ENCODE results near the gene SLC1A7. TPM values are rescaled to one million over a fixed set of nuclear protein-coding genes. Genes with fewer than 3 reads are reported as not detected.

Gene SLC1A7
- total RNA-seq, 1 donor from 2014 or later = not detected

DNA sequence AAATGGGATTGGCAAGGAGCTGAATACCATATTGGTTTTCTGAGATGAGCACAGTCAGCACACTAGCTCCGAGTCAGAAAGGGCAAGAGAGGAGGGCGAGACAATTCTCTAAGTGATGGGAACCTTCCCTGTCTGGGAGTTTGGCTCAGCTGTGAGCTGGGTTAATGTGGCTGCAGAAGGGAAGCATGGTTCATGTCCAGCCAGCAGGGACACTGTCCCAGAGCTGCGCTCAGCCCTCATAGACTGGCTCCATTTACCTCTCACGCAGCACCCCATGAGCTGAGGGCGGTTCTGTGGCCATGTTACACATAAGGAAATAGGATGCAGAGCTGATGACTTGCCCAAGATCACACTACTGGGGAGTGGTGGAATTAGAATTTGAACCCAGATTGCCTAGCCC, 38.5 kb upstream of the SLC1A7 start:
- H3K9ac ChIP-seq (ENCODE audit: low read depth in 1 of 3, low read length in 3 of 3) = no peak overlapping the region

DNA sequence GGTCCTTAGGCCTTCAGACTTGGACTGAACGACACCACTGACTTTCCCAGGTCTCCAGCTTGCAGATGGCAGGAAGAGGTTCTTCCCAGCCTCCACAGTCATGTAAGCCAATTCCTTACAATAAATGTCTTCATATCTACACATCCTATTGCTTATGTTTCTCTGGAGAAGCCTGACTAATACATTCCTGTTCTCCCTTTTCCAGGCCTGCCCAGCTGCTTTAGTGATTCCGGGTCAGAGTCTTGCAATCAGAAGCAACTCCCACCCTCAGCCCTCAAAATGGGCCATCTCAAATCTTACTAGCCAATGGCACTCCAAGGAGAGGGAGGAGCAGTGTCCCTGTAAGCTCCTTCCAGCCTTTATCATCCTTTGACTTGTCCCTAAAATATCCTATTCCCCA, 37.8 kb upstream of the SLC1A7 start:
- no peaks in the 10 kb centered on the region for H3K36me3 ChIP-seq (ENCODE audit: control insufficient read depth in 3 of 3, insufficient read depth in 3 of 3, low read length in 3 of 3)
- H3K4me3 ChIP-seq (ENCODE audit: low read length in 3 of 3) = no peak overlapping the region
- no peaks in the 10 kb centered on the region for H3K9me3 ChIP-seq (ENCODE audit: control insufficient read depth in 3 of 3, low read length in 3 of 3)
- no peaks in the 10 kb centered on the region for H3K27me3 ChIP-seq (ENCODE audit: control insufficient read depth in 3 of 3, insufficient read depth in 3 of 3, low read length in 3 of 3)
- H3K4me1 ChIP-seq (ENCODE audit: control insufficient read depth in 3 of 3, insufficient read depth in 3 of 3, low read length in 3 of 3) = peaks cover 0 to 8% (median 3%) of the 10 kb centered on the region in 3 donors
- H3K9ac ChIP-seq (ENCODE audit: low read depth in 1 of 3, low read length in 3 of 3) = no peak overlapping the region
- H3K27ac ChIP-seq (ENCODE audit: low read depth, low read length) = no peak overlapping the region

More for the DNA sequence above, 38.5 kb upstream of the SLC1A7 start:
- H3K4me3 ChIP-seq (ENCODE audit: low read length in 3 of 3) = no peak overlapping the region
- no peaks in the 10 kb centered on the region for H3K36me3 ChIP-seq (ENCODE audit: control insufficient read depth in 3 of 3, insufficient read depth in 3 of 3, low read length in 3 of 3)
- H3K4me1 ChIP-seq (ENCODE audit: control insufficient read depth in 3 of 3, insufficient read depth in 3 of 3, low read length in 3 of 3) = peaks cover 0 to 3% (median 3%) of the 10 kb centered on the region in 3 donors
- H3K27me3 ChIP-seq (ENCODE audit: control insufficient read depth in 3 of 3, insufficient read depth in 3 of 3, low read length in 3 of 3) = no peaks in the 10 kb centered on the region
- H3K9me3 ChIP-seq (ENCODE audit: control insufficient read depth in 3 of 3, low read length in 3 of 3) = no peaks in the 10 kb centered on the region
- no peak overlapping the region for H3K27ac ChIP-seq (ENCODE audit: low read depth, low read length)

DNA sequence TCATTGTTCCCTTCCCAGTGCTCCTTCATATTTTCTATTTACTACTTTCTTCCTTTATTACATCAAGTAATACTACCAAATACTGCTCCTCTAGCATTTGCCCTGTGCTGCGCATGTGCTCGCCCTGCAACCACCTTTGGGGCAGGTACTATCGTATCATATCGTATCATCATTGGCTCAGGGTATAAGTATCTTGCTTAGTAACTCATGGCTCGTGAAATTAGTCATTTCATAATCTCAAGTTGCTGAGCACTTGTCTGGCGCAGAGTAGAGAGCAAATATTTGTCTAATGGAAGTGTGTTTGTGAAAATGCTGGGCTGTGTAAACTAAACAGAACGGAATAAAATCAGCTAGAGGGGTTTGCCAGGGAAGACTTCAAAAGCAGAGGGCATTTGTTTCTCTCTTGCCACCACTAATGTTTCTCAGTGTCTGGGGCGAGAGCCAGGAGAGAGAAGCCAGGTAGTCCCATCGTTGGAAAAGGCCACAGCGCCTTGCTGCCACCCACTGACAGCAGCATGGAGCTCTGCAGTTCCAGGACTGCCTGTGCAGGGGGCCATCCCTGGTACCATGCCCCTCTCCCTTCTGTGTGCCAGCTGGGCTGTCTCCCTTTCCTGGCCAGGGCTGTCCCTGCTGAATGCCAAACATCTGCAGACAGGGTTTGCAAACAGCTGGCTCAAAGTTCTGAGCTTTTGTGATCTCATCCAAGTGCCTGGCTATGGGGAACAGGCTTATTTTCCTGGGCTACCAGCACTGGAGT, 34.2 kb upstream of the SLC1A7 start:
- H3K9ac ChIP-seq (ENCODE audit: low read depth in 1 of 3, low read length in 3 of 3) = no peak overlapping the region
- H3K27ac ChIP-seq (ENCODE audit: low read depth, low read length) = no peak overlapping the region
- no peaks in the 10 kb centered on the region for H3K9me3 ChIP-seq (ENCODE audit: control insufficient read depth in 3 of 3, low read length in 3 of 3)
- H3K27me3 ChIP-seq (ENCODE audit: control insufficient read depth in 3 of 3, insufficient read depth in 3 of 3, low read length in 3 of 3) = peaks cover 0 to 3% (median 0%) of the 10 kb centered on the region in 3 donors
- H3K4me1 ChIP-seq (ENCODE audit: control insufficient read depth in 3 of 3, insufficient read depth in 3 of 3, low read length in 3 of 3) = peaks cover 0 to 4% (median 0%) of the 10 kb centered on the region in 3 donors
- H3K36me3 ChIP-seq (ENCODE audit: control insufficient read depth in 3 of 3, insufficient read depth in 3 of 3, low read length in 3 of 3) = no peaks in the 10 kb centered on the region
- H3K4me3 ChIP-seq (ENCODE audit: low read length in 3 of 3) = no peak overlapping the region

DNA sequence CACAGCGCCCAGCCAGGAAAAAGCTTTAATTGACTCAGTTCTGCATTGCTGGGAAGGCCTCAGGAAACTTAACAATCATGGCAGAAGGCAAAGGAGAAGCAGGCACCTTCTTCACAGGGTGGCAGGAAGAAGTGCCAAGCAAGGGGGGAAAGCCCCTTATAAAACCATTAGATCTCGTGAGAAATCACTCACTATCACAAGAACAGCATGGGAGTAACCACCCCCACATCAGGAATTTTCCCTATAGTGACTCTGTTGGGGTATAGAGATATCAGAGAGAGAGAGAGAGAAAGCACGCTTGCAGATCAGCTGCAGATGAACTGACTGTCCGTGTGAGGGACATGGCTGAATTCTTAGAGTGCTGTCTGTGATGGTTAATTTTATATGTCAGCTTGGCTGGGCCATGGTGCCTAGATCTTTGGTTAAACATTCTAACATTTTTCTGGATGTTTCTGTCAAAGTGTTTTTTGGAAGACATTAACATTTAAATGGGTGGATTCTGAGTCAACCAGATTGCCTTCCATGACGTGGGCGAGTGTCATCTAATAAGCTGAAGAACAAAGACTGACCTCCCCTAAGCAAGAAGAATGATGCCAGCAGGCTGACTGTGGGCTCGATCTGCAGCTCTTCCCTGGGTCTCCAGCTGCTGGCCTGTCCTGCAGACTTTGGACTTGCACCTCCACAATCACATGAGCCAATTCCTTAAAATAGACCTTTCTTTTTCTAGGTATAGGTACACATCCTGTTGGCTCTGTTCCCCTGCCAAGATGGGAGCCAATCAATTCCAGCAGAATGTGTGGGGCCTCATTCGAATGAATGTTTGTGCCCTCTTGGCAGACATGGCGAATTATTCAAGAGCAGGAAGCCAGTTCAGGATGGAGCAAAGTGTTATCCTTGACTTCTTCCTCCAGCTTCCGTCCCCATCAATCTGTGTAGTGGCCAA, 32.8 kb upstream of the SLC1A7 start:
- H3K27ac ChIP-seq (ENCODE audit: low read depth, low read length) = no peak overlapping the region
- H3K4me1 ChIP-seq (ENCODE audit: control insufficient read depth in 3 of 3, insufficient read depth in 3 of 3, low read length in 3 of 3) = peaks cover 0 to 4% (median 0%) of the 10 kb centered on the region in 3 donors
- no peaks in the 10 kb centered on the region for H3K36me3 ChIP-seq (ENCODE audit: control insufficient read depth in 3 of 3, insufficient read depth in 3 of 3, low read length in 3 of 3)
- no peak overlapping the region for H3K9ac ChIP-seq (ENCODE audit: low read depth in 1 of 3, low read length in 3 of 3)
- no peak overlapping the region for H3K4me3 ChIP-seq (ENCODE audit: low read length in 3 of 3)
- peaks cover 0 to 3% (median 0%) of the 10 kb centered on the region in 3 donors for H3K27me3 ChIP-seq (ENCODE audit: control insufficient read depth in 3 of 3, insufficient read depth in 3 of 3, low read length in 3 of 3)
- no peaks in the 10 kb centered on the region for H3K9me3 ChIP-seq (ENCODE audit: control insufficient read depth in 3 of 3, low read length in 3 of 3)

DNA sequence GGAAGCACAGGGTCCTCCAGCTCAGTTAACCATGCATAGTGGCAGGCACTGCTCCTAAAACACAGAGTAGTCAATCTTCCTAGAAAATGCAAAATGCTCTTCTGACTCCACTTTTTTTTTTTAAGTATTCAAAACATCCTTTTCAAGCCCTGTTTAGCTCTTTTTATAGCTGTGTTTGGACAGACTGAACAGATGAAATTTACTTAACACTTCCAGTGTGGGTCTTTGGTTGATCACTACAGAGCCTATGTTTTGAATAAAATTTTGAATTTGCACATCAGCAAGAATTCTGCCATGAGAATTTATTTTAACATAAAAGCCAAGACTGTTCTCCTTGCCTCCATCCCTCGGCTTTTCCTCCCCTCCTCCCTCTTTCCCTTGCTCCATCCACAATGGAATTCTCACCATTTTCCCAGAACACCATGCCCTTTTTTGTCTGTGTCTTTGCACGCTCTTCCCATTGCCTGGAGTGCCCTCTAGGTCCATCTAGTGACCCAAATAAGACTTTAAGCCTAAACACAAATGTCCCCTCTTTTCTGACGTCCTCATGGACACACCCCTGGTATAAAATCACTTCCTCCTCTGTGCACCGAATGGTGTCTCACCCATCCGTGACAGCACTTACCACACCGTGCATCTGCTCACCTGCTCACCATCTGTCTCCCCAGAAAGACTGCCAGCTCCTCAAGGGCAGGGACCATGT, 30.1 kb upstream of the SLC1A7 start:
- H3K4me3 ChIP-seq (ENCODE audit: low read length in 3 of 3) = no peak overlapping the region
- H3K9me3 ChIP-seq (ENCODE audit: control insufficient read depth in 3 of 3, low read length in 3 of 3) = no peaks in the 10 kb centered on the region
- no peak overlapping the region for H3K27ac ChIP-seq (ENCODE audit: low read depth, low read length)
- peaks cover 0 to 3% (median 0%) of the 10 kb centered on the region in 3 donors for H3K27me3 ChIP-seq (ENCODE audit: control insufficient read depth in 3 of 3, insufficient read depth in 3 of 3, low read length in 3 of 3)
- no peak overlapping the region for H3K9ac ChIP-seq (ENCODE audit: low read depth in 1 of 3, low read length in 3 of 3)
- no peaks in the 10 kb centered on the region for H3K36me3 ChIP-seq (ENCODE audit: control insufficient read depth in 3 of 3, insufficient read depth in 3 of 3, low read length in 3 of 3)
- H3K4me1 ChIP-seq (ENCODE audit: control insufficient read depth in 3 of 3, insufficient read depth in 3 of 3, low read length in 3 of 3) = peaks cover 0 to 4% (median 0%) of the 10 kb centered on the region in 3 donors

DNA sequence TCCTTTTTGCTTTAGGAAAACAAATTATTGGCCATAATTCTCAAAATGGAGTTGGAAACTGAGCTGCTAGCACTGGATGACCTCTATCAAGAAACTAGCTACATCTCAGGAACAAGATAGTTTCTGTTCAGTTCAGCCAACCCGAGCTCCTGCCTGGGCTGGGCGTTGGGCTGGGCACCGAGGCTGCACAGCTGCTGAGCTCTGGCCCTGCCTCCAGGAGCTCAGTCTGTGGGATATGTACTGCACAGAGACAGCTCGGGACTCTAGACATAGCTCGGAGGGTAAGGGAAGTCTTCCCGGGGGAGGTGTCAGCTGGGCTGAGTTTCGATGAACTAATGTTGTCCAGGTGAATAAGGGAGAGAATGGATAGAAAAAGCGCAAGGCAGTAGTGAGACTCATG, 24.5 kb upstream of the SLC1A7 start:
- H3K36me3 ChIP-seq (ENCODE audit: control insufficient read depth in 3 of 3, insufficient read depth in 3 of 3, low read length in 3 of 3) = no peaks in the 10 kb centered on the region
- H3K27ac ChIP-seq (ENCODE audit: low read depth, low read length) = no peak overlapping the region
- peaks cover 0 to 4% (median 0%) of the 10 kb centered on the region in 3 donors for H3K4me1 ChIP-seq (ENCODE audit: control insufficient read depth in 3 of 3, insufficient read depth in 3 of 3, low read length in 3 of 3)
- no peaks in the 10 kb centered on the region for H3K9me3 ChIP-seq (ENCODE audit: control insufficient read depth in 3 of 3, low read length in 3 of 3)
- H3K4me3 ChIP-seq (ENCODE audit: low read length in 3 of 3) = no peak overlapping the region
- H3K9ac ChIP-seq (ENCODE audit: low read depth in 1 of 3, low read length in 3 of 3) = no peak overlapping the region
- H3K27me3 ChIP-seq (ENCODE audit: control insufficient read depth in 3 of 3, insufficient read depth in 3 of 3, low read length in 3 of 3) = peaks cover 0 to 3% (median 0%) of the 10 kb centered on the region in 3 donors

DNA sequence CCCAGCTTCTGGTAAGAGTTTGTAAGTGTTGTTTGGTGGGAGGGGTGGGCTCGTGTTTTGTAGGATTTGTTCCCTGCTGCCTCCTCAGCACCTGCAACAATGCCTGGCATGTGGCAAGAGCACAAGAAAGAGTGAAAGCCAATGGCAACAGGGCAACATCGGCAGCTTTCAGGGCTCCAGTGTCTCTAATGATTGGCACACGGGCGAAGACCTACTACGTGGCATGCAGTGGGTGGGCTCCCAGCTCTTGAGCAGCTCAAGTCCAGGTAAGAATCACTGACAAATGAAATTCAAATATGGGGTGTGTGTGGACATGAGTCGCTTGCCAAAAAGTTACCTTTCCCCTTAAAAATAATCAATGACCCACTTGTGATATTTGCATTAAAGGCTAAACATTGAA, 23.9 kb upstream of the SLC1A7 start:
- no peak overlapping the region for H3K27ac ChIP-seq (ENCODE audit: low read depth, low read length)
- no peak overlapping the region for H3K9ac ChIP-seq (ENCODE audit: low read depth in 1 of 3, low read length in 3 of 3)
- H3K36me3 ChIP-seq (ENCODE audit: control insufficient read depth in 3 of 3, insufficient read depth in 3 of 3, low read length in 3 of 3) = no peaks in the 10 kb centered on the region
- H3K4me3 ChIP-seq (ENCODE audit: low read length in 3 of 3) = no peak overlapping the region
- peaks cover 0 to 4% (median 0%) of the 10 kb centered on the region in 3 donors for H3K4me1 ChIP-seq (ENCODE audit: control insufficient read depth in 3 of 3, insufficient read depth in 3 of 3, low read length in 3 of 3)
- H3K9me3 ChIP-seq (ENCODE audit: control insufficient read depth in 3 of 3, low read length in 3 of 3) = no peaks in the 10 kb centered on the region
- H3K27me3 ChIP-seq (ENCODE audit: control insufficient read depth in 3 of 3, insufficient read depth in 3 of 3, low read length in 3 of 3) = peaks cover 0 to 3% (median 0%) of the 10 kb centered on the region in 3 donors

DNA sequence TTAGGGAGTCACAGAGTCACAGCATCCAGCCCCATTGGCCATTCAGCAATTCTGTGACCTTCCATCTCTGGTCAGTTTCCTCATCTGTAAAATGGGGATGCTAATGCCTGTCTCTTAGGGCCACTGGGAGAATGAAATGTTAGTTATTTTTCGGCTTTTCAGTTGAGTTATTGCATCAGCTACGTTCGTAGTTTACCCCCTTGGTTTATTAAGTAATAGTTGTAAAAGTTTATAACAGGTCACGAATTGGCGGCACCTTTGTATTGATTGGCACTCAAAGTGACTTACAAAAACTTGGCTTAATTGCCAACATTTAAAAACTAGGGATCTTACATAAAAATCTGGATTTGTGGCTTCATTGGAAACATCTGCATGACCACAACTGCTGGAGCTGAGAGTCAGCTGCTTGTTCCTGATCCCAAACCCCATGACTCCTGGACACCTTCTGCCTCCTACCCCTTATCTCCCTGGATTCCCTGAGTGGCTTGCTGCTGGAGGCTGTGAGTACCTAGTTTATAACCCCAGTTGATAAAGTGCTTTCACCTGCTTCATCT, 23.0 kb upstream of the SLC1A7 start:
- no peaks in the 10 kb centered on the region for H3K36me3 ChIP-seq (ENCODE audit: control insufficient read depth in 3 of 3, insufficient read depth in 3 of 3, low read length in 3 of 3)
- no peak overlapping the region for H3K27ac ChIP-seq (ENCODE audit: low read depth, low read length)
- H3K9ac ChIP-seq (ENCODE audit: low read depth in 1 of 3, low read length in 3 of 3) = no peak overlapping the region
- H3K4me3 ChIP-seq (ENCODE audit: low read length in 3 of 3) = no peak overlapping the region
- no peaks in the 10 kb centered on the region for H3K9me3 ChIP-seq (ENCODE audit: control insufficient read depth in 3 of 3, low read length in 3 of 3)
- H3K4me1 ChIP-seq (ENCODE audit: control insufficient read depth in 3 of 3, insufficient read depth in 3 of 3, low read length in 3 of 3) = peaks cover 0 to 4% (median 0%) of the 10 kb centered on the region in 3 donors
- H3K27me3 ChIP-seq (ENCODE audit: control insufficient read depth in 3 of 3, insufficient read depth in 3 of 3, low read length in 3 of 3) = peaks cover 0 to 3% (median 0%) of the 10 kb centered on the region in 3 donors

DNA sequence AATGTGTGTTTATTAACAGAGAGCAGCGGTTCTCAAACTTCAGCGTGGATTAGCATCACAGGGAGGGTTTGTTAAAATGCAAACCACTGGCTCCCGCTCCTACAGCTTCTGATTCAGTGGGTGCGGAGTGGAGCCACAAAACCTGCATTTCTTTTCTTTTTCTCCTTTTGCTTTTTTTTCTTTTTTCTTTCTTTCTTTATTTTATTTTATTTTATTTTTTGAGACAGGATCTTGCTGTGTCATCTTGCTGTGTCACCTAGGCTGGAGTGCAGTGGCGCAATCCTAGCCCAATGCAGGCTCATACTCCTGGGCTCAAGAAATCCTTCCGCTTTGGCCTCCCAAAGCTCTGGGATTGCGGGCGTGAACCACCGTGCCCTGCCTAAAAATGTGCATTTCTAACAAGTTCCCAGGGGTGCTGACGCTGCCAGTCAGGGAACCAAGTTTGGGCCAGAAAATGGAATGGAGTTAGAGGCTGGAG, 20.9 kb upstream of the SLC1A7 start:
- Histone ChIP-seq H3K27me3 (ENCODE audit: control insufficient read depth in 3 of 3, insufficient read depth in 3 of 3, low read length in 3 of 3) (peaks cover 0 to 3% (median 0%) of the 10 kb centered on the region in 3 donors), H3K9me3 (ENCODE audit: control insufficient read depth in 3 of 3, low read length in 3 of 3) (no peaks in the 10 kb centered on the region)

More for the DNA sequence above, 20.9 kb upstream of the SLC1A7 start:
- Histone ChIP-seq H3K27ac (ENCODE audit: low read depth, low read length) (no peak overlapping the region), H3K4me3 (ENCODE audit: low read length in 3 of 3) (no peak overlapping the region), H3K36me3 (ENCODE audit: control insufficient read depth in 3 of 3, insufficient read depth in 3 of 3, low read length in 3 of 3) (no peaks in the 10 kb centered on the region), H3K9ac (ENCODE audit: low read depth in 1 of 3, low read length in 3 of 3) (no peak overlapping the region), H3K4me1 (ENCODE audit: control insufficient read depth in 3 of 3, insufficient read depth in 3 of 3, low read length in 3 of 3) (peaks cover 0 to 4% (median 0%) of the 10 kb centered on the region in 3 donors)
